Kidney epithelial cell (primary cell): ENCODE measurements around the gene IQCC. TPM values are rescaled to one million over a fixed set of nuclear protein-coding genes. Genes with fewer than 3 reads are reported as not detected.

Experiments used
- DNase-seq: peaks from one replicate; pipeline ENCODE4 v3.0.0-alpha.2; 2010; ENCODE audit warnings: low read depth
- H3K27me3 ChIP-seq: 2 replicates; pipeline ENCODE4 v1.6.0; 2011; ENCODE audit warnings: low read length; ENCODE audit not compliant: control insufficient read depth, insufficient read depth
- H3K36me3 ChIP-seq: 2 replicates; pipeline ENCODE4 v1.5.1; 2011; ENCODE audit warnings: low read length; ENCODE audit not compliant: control insufficient read depth, insufficient read depth
- H3K4me3 ChIP-seq: 2 replicates; pipeline ENCODE4 v1.5.1; 2011; ENCODE audit warnings: low read depth, mild to moderate bottlenecking, control low read depth, low read length
- total RNA-seq: library from RNA; depleted of rRNA; stranded (reverse); fragments of >200 nt; gene quantifications from 2 replicates; pipeline ENCODE4 v1.2.3, GENCODE V29; 2015
- TF ChIP-seq, protein P1 (sequence below): IDR thresholded peaks from 2 replicates; pipeline ENCODE4 v1.5.1; 2011; ENCODE audit warnings: mild to moderate bottlenecking, moderate library complexity, low read length, control low read depth, inconsistent platforms; ENCODE audit not compliant: insufficient read depth, poor library complexity, severe bottlenecking

The IQCC gene
- total RNA-seq, 1 donor from 2014 or later: 2.5 TPM

- DNase-seq: no peak
- Histone ChIP-seq H3K36me3 (peaks cover 15% of the 10 kb centered on the region), H3K4me3 (no peak overlapping the region), H3K27me3 (no peaks in the 10 kb centered on the region)
- TF ChIP-seq, protein P1, sequence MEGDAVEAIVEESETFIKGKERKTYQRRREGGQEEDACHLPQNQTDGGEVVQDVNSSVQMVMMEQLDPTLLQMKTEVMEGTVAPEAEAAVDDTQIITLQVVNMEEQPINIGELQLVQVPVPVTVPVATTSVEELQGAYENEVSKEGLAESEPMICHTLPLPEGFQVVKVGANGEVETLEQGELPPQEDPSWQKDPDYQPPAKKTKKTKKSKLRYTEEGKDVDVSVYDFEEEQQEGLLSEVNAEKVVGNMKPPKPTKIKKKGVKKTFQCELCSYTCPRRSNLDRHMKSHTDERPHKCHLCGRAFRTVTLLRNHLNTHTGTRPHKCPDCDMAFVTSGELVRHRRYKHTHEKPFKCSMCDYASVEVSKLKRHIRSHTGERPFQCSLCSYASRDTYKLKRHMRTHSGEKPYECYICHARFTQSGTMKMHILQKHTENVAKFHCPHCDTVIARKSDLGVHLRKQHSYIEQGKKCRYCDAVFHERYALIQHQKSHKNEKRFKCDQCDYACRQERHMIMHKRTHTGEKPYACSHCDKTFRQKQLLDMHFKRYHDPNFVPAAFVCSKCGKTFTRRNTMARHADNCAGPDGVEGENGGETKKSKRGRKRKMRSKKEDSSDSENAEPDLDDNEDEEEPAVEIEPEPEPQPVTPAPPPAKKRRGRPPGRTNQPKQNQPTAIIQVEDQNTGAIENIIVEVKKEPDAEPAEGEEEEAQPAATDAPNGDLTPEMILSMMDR: no peak
Observed at GRCh38 chr1:32192220-32192948, 13.1 kb upstream of the IQCC start.

- TF ChIP-seq, protein P1: no peak
- DNase-seq: no peak
- Histone ChIP-seq H3K4me3 (no peak overlapping the region), H3K36me3 (peaks cover 8% of the 10 kb centered on the region), H3K27me3 (no peaks in the 10 kb centered on the region)
Observed at GRCh38 chr1:32194984-32195383, 10.5 kb upstream of the IQCC start.

DNA sequence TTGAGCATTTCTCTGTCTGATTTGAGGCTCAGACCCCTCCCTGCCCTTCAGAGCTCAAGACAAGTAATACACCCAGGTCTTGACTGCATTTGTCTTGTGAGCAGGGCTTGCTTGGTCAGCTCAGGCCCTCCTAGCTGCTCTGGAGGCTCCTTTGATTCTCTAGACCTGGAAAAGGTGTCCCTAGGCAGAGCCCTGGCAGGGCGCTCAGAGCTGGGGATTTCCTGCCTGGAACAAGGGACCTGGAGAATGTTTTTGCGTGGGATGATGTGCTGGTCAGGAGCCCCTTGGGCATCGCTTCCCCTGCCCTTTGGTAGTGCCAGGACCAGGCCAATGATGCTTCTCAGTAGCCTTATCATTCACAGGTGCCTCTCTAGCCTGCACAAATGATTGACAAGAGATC, 9.9 kb upstream of the IQCC start:
- H3K27me3 ChIP-seq: no peaks in the 10 kb centered on the region
- peaks cover 8% of the 10 kb centered on the region for H3K36me3 ChIP-seq
- H3K4me3 ChIP-seq: no peak overlapping the region
- DNase-seq: no peak
- TF ChIP-seq, protein P1: no peak

DNA sequence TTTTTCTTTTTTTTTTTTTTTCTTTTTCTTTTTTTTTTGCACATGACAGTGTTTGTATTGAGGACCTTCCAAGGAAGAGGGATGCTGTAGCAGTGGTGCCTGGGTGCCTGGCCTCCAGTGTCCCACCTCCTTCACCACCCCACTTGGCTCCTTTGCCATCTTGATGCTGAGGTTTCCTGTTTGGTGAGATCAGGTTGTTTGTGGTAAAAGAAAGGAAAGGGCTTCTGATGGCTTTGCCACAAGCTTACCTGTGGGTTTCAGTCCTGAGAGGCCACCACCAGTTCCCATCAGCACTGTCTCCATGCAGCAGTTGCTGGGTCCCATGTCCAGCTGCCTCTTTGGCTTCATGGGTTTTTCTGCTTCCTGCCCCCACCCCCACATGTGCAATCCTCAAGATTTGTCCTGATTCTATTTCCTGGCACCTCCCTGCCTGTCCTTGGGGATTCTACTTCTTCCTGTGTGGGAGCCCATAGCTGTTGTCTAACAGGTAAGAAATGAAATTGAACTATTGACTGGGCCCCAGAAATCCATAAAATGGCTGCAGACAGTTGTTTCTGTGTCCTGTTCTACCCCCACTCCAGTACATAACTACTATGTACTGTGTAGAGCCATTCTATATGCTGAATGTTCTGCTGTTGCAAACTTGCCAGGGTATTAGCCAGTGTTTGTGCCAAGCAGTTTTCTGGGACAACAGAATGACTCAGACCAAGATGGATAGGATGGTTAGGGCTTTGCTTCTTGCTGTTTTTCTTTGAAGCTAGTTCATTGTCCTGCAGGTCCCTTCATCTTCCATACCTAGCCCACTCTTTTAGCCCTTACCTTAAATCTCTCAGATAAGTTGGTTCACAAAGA, 9.3 kb upstream of the IQCC start:
- Histone ChIP-seq H3K27me3 (no peaks in the 10 kb centered on the region), H3K36me3 (peaks cover 5% of the 10 kb centered on the region), H3K4me3 (no peak overlapping the region)
- TF ChIP-seq, protein P1: no peak
- DNase-seq: no peak

DNA sequence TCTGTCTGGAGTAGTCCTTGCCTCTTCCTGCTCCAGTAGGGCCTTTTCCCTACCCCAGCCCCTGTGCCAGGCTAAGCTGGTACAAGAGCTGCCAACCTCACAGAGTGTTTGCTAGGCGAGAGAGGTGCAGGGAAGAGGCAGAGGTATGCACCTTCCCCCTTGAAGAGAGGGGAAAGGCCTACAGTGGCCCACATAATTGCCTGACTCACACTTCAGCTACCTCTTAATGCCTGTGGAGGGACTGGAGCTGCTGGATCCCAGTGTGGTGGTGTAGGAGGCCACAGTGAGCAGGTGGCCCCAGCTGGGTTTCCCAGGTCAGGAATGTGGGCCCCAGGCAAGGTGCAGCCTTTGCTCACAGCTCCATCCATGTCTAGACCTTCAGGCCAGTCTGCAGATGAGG, 8.4 kb upstream of the IQCC start:
- peaks cover 3% of the 10 kb centered on the region for H3K36me3 ChIP-seq
- H3K27me3 ChIP-seq: no peaks in the 10 kb centered on the region
- DNase-seq: no peak
- TF ChIP-seq, protein P1: no peak
- H3K4me3 ChIP-seq: no peak overlapping the region

- peaks cover 3% of the 10 kb centered on the region for H3K36me3 ChIP-seq
- H3K27me3 ChIP-seq: no peaks in the 10 kb centered on the region
- TF ChIP-seq, protein P1: no peak
- no peak for DNase-seq
- H3K4me3 ChIP-seq: no peak overlapping the region
Observed at GRCh38 chr1:32197837-32198236, 7.6 kb upstream of the IQCC start.
